ENCODE data around the gene GLI2.

GLI2 gene

GRCh38 chr2:120750488-120751210 lies 15.0 kb downstream of the GLI2 start:
- ChIA-PET CTCF (interaction anchor here (1.0 kb wide), 1 partner anchor 320 kb away, joined by 3 read pairs; no protein-coding TSS in a partner anchor), POLR2A (interaction anchor here (1.2 to 1.3 kb wide), 2 partner anchors 9 to 13 kb away, joined by 3 to 6 read pairs; no protein-coding TSS in a partner anchor)
- no peak for TF ChIP-seq CTCF (IDR thresholded peaks at IDR 0.05; ENCODE audit: insufficient read depth, low read length, missing control alignments)
- no peak for DNase-seq (ENCODE audit: low read depth, low spot score)
- no peak overlapping the region for H3K4me3 ChIP-seq (ENCODE audit: low read depth, low read length)

- no peak for TF ChIP-seq CTCF (IDR thresholded peaks at IDR 0.05; ENCODE audit: insufficient read depth, low read length, missing control alignments)
- no peak for DNase-seq (ENCODE audit: low read depth, low spot score)
- ChIA-PET CTCF (interaction anchor here (0.9 kb wide), 1 partner anchor 16 kb away, joined by 3 read pairs; the partner anchor contains the start of gene GLI2), POLR2A (no interaction called here)
- no peak overlapping the region for H3K4me3 ChIP-seq (ENCODE audit: low read depth, low read length)
Observed at GRCh38 chr2:120751553-120751952, 15.9 kb downstream of the GLI2 start.

- TF ChIP-seq CTCF (IDR thresholded peaks at IDR 0.05; ENCODE audit: insufficient read depth, low read length, missing control alignments): no peak
- DNase-seq (ENCODE audit: low read depth, low spot score): no peak
- ChIA-PET CTCF (interaction anchor here (1.6 to 1.7 kb wide), 2 partner anchors 58 to 189 kb away, joined by 3 to 5 read pairs; no protein-coding TSS in a partner anchor), POLR2A (no interaction called here)
- no peak overlapping the region for H3K4me3 ChIP-seq (ENCODE audit: low read depth, low read length)
Observed at GRCh38 chr2:120754067-120754960, 18.6 kb downstream of the GLI2 start.

- peak overlapping the region; percentile 8; the same call in 1 of the 2 replicates for H3K4me3 ChIP-seq (ENCODE audit: low read depth, low read length)
- ChIA-PET CTCF (interaction anchor here (0.8 to 2.1 kb wide), 7 partner anchors 11 to 322 kb away, joined by 3 to 8 read pairs (median 3); partner anchors contain the start of gene GLI2), POLR2A (interaction anchor here (0.6 to 1.5 kb wide), 5 partner anchors 9 to 22 kb away, joined by 4 to 11 read pairs (median 4); partner anchors contain the start of gene GLI2)
Observed at GRCh38 chr2:120758181-120759144, 22.8 kb downstream of the GLI2 start.

More at GRCh38 chr2:120758181-120759144, 22.8 kb downstream of the GLI2 start:
- DNase-seq (ENCODE audit: low read depth, low spot score): no peak
- no peak for TF ChIP-seq CTCF (IDR thresholded peaks at IDR 0.05; ENCODE audit: insufficient read depth, low read length, missing control alignments)
